HG03460 (cell line): Measurements from ENCODE around the gene TAF11L2.
"Not testable (repeated sequence)": the region's sequence is repeated elsewhere in the genome, so short reads cannot be mapped to it uniquely, and the experiment has no call there.

ENCODE experiments used
- ATAC-seq: cut with Tn5 transposase; IDR thresholded peaks from one replicate; pipeline ENCODE4 v1.9.1; 2021; ENCODE audit not compliant: unreplicated experiment

TAF11L2 gene

DNA sequence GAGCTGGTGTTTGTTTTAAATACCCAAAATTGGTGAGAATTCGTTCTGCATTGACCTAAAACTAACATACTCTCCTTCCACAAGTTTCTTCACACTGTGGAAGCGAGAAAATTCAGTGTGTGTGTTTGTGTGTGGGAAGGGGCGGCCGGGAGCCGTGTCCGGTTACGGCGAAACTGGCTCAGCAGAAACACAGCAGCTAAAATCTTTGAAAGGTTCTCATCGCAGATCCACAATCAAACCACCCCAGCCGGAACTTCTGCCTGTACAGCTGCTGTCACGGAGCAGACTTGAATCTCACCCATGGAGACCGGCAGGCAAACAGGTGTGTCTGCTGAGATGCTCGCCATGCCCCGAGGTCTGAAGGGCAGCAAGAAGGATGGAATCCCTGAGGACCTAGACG is 26.9 kb downstream of the TAF11L2 start, which contains the start of gene TAF11L5:
Gene TAF11L5 (plus strand): TSS at position 301 of the 400 bp plus-strand sequence.
- not testable (repeated sequence) for ATAC-seq

DNA sequence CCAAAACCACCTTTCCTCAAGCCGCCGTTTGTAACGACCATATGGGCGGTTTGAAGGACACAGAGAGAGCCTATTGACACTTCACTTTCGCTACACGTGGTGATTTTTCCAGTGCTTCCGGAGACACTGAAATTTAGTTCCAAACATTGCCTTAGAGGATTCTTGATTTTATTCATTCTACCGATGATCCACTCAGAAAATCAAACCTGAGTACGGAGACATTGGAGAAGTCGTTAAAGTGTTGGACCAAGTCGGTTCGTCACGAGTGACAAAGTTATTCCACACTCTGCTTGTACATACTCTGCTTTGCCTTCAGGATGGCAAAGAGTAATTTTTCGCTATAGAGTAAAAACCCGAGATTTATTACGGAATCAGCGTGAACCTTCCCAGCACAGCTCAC is 28.5 kb downstream of the TAF11L2 start:
- ATAC-seq: not testable (repeated sequence)

DNA sequence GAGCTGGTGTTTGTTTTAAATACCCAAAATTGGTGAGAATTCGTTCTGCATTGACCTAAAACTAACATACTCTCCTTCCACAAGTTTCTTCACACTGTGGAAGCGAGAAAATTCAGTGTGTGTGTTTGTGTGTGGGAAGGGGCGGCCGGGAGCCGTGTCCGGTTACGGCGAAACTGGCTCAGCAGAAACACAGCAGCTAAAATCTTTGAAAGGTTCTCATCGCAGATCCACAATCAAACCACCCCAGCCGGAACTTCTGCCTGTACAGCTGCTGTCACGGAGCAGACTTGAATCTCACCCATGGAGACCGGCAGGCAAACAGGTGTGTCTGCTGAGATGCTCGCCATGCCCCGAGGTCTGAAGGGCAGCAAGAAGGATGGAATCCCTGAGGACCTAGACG is 30.3 kb downstream of the TAF11L2 start, which contains the start of gene TAF11L6:
Gene TAF11L6 (plus strand): TSS at position 301 of the 400 bp plus-strand sequence.
- ATAC-seq: not testable (repeated sequence)
